ENCODE results near the gene ADAMTS9.

- TF ChIP-seq CTCF (IDR thresholded peaks at IDR 0.05) (no peak), POLR2A (IDR thresholded peaks at IDR 0.05) (no peak), POLR2AphosphoS5 (IDR thresholded peaks at IDR 0.05) (no peak)
Observed at GRCh38 chr3:64488939-64489338, 198.9 kb downstream of the ADAMTS9 start.
